Skin of body (tissue), 2 donors: ENCODE results near the gene DIP2B. TPM values are rescaled to one million over a fixed set of nuclear protein-coding genes. Genes with fewer than 3 reads are reported as not detected.

Experiments
- DNase-seq: peaks from one replicate; lab custom pipeline; 2025; lab: John Stamatoyannopoulos, UW
- total RNA-seq: library from RNA; depleted of rRNA; stranded (reverse); fragments of >200 nt; gene quantifications from one replicate; pipeline ENCODE4 v1.2.3, GENCODE V29; 2014

Gene DIP2B
- total RNA-seq, 1 donor from 2014 or later: 41.9 TPM

GRCh38 chr12:50725011-50725942 lies 220.5 kb downstream of the DIP2B start:
- DNase-seq: peak; percentile 56

GRCh38 chr12:50727466-50727865 lies 222.7 kb downstream of the DIP2B start:
- no peak for DNase-seq

- DNase-seq: peak; percentile 32
These were observed 223.6 kb downstream of the DIP2B start for GRCh38 chr12:50728417-50728816.

GRCh38 chr12:50728841-50729240 lies 224.1 kb downstream of the DIP2B start:
- peak; percentile 28 for DNase-seq

GRCh38 chr12:50732591-50732990 lies 227.8 kb downstream of the DIP2B start:
- DNase-seq: no peak

GRCh38 chr12:50733706-50734105 lies 228.9 kb downstream of the DIP2B start:
- no peak for DNase-seq

- peak; percentile 8 for DNase-seq
These were observed 229.9 kb downstream of the DIP2B start for GRCh38 chr12:50734409-50735263.

- no peak for DNase-seq
These were observed 234.8 kb downstream of the DIP2B start for GRCh38 chr12:50739611-50740010.

- DNase-seq: no peak
These were observed 235.5 kb downstream of the DIP2B start for GRCh38 chr12:50740307-50740706.

GRCh38 chr12:50742776-50743175 lies 238.0 kb downstream of the DIP2B start:
- DNase-seq: no peak

GRCh38 chr12:50745861-50746260 lies 241.1 kb downstream of the DIP2B start:
- DNase-seq: no peak

GRCh38 chr12:50746431-50746830 lies 241.6 kb downstream of the DIP2B start:
- DNase-seq: no peak

GRCh38 chr12:50747817-50748216 lies 243.0 kb downstream of the DIP2B start:
- DNase-seq: no peak

GRCh38 chr12:50749459-50749882 lies 244.7 kb downstream of the DIP2B start:
- DNase-seq: no peak

GRCh38 chr12:50750366-50750765 lies 245.6 kb downstream of the DIP2B start:
- DNase-seq: no peak

GRCh38 chr12:50751948-50752721 lies 247.3 kb downstream of the DIP2B start:
- no peak for DNase-seq

GRCh38 chr12:50753232-50753769 lies 248.5 kb downstream of the DIP2B start:
- no peak for DNase-seq

GRCh38 chr12:50763639-50764285 lies 259.0 kb downstream of the DIP2B start, which contains the start of gene ATF1:
Gene ATF1, plus strand, starts transcription at chr12:50764101. Its CDS starts 16,045 bp downstream, at chr12:50780146.
- peak; percentile 89 for DNase-seq

GRCh38 chr12:50764286-50765094 lies 259.7 kb downstream of the DIP2B start:
- peak; percentile 51 for DNase-seq
